Measurements from ENCODE around the gene KCNAB2. TPM values are rescaled to one million over a fixed set of nuclear protein-coding genes. Genes with fewer than 3 reads are reported as not detected.

The KCNAB2 gene
- total RNA-seq, 1 donor from 2014 or later, result 21.0 TPM

DNA sequence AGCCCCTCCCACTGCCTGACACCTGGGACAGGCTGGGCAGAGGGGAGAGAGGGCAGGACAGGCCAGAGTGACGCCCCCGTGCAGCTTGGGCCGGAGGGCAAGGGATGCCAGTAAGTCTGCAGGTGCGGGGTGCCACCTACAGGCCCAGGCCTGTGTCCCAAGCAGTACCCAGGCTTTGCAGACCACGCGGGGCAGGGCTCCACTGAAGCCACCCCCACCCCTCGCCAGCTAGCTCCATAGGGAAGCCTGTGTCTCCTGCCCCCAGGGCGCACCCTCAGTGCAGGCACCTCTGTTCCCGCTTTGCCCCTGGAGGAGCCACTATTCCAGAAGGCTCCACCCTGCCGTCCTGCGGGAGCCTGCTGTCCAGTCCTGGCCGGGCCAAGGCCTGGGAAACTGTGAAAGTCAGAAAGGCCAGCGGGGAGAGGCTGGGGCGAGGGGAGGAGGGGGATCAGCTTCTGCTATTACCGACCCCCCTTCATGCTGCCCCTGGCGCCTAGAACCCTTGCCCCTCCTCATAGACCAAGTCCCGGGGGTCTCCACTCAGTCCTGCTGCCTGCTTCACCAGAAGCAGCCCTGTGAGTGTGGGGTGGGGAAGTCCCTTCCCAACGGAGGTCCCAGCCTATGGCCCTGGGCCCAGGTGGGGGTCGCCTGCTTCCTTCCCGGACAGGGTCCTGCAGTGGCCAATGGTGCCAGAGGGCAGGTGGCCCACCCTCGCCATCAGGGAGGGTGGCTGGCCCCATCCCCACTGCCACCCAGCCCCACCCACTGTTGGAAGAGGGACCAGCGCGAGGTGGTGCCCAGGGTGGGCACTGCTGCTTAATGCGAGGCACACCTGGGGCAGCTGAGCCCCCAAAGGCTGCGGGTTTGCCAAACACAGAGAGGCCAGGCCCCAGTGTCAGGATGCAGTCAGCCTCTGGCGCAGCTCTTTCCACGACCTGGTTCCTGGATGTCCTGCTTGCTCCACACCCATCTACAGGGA lies 54.4 kb downstream of the KCNAB2 start:
- intact Hi-C loops (cut with DNase I), result no loop called here
- ATAC-seq, result peak; percentile 32

DNA sequence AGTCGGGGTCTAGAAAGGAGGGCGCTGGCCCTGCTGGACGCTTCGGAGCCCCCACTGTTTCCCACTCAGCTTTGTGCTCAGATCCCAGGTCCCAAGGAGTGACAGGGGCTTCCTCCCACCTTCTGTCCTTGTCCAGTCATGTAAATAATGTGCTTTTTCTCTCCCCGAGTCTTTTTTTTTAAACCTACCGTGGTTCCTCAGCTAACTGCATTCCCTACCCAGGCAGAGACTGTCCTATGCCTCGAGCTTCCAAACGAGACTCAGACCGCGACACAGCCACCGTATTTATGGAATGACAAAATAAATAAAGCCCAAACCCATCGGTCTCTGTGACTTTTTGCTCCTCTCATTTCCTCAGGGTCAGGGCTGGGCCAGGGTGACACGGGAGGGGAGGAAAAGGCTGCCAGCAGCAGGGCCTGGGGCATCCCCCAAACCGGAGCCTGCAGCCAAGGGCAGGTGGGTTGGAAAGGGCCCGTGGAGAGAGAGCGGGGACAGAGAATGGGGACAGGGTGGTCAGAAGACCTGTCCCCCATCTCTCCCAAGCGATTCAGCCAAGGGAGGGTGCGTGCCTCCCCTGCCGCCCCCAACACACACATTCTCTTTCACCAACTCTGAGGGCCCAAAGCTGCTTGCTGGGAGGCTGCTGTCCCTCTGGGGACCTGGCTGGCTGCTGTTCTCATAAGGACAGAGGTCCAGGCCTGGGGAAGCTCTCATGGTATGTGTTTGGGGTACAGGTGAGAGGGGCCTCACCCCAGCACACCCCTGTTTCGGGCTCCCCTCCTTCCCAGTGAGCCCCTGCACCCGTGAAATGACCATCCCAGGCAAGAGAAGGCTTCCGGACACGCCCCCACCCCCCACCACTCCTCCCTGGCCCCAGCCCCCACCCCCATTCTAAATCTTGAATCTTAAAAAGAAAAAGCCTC lies 55.4 kb downstream of the KCNAB2 start:
- no peak for ATAC-seq
- DNase-seq (ENCODE audit: missing footprints), result peak; percentile 51
- intact Hi-C loops (cut with DNase I), result no loop called here

More for the DNA sequence above, 54.4 kb downstream of the KCNAB2 start:
- peak; percentile 67 for DNase-seq (ENCODE audit: missing footprints)

DNA sequence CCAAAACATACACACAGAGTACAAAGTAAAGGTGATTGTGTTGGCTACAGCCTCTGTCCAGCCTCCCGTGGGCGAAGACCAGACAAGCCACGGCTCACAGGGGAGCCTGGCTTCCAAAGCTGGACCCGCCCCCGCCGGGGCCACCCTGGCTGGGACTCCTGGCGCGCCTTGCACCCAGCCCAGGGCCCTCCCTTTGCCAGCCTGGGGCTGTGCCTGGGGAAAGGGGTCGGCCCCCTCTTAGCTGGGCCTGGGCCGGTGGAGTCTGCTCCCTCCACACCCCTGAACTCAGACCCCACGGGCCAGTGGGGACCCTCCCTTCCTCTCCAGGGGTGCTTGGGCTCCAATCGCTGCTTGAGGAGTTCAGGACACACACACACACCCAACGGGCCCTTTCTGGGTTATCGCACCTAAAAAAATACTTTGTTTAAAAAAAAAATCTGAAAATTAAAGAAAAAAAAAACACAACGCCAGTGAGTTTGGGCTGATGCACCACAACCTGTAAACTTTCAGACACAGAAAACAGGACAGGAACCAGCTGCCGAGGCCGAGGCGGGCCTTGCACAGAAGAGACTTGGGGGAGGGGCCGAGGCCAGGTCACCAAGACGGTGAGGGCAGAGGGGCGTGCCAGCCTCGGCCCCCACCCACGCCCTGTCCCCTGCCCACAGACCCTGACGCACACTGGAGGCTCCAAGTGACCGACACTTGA lies 56.3 kb downstream of the KCNAB2 start:
- DNase-seq (ENCODE audit: missing footprints) (peak; percentile 37), ATAC-seq (no peak)
- intact Hi-C loops (cut with DNase I), result no loop called here

DNA sequence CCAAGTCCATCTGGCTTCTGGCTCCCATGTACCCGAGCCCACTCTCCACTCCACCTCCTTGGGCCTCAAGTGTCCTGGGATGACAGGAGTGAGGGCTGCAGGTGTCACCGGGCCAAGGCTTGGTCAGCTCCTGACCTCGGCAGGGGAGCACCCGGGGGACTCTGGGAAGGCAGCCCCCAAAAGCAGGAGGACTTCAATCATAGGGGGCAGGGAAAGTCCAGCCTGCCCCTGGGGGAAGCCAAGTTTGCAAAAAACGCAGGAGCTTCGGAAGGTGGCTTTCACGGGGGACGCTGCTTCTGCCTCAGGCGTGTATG lies 56.8 kb downstream of the KCNAB2 start:
- intact Hi-C loops (cut with DNase I), result no loop called here
- ATAC-seq (no peak), DNase-seq (ENCODE audit: missing footprints) (peak; percentile 26)

DNA sequence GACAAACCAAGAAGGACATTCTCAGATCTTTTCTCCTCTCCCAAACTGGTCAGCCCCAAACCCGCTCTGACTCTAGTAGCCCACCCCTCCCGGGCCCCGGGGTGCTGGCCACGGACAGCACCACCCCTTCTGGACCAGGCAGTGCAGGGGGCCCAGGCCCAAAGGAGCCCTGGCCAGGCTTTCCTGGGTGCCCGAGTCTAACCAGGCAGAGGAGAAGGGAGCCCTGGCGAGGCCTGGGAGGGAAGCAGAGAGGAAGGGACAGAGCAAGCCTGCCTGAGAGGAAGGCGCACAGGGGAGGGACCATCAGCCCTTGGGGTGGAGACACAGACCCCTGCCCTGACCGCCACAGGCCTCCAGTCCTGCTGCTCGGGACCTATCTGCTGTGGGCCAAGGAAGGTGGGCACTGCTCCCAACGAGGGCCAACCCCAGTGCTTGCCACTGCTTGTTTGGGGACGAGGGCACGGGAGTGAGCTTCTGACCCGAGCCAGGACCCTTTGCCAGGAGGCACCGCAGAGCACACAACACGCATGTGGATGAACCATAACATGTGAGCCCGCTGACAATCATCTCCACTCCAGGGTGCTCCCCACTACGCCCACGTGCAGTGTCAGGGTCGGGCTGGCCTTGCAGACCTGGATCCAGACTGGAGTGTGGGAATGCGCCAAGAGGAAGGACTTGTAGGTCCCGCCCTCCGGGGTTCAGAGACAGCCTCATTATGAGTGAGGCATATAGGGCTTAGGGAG lies 57.6 kb downstream of the KCNAB2 start:
- DNase-seq (ENCODE audit: missing footprints) (peak; percentile 63), ATAC-seq (no peak)
- intact Hi-C loops (cut with DNase I), result no loop called here

DNA sequence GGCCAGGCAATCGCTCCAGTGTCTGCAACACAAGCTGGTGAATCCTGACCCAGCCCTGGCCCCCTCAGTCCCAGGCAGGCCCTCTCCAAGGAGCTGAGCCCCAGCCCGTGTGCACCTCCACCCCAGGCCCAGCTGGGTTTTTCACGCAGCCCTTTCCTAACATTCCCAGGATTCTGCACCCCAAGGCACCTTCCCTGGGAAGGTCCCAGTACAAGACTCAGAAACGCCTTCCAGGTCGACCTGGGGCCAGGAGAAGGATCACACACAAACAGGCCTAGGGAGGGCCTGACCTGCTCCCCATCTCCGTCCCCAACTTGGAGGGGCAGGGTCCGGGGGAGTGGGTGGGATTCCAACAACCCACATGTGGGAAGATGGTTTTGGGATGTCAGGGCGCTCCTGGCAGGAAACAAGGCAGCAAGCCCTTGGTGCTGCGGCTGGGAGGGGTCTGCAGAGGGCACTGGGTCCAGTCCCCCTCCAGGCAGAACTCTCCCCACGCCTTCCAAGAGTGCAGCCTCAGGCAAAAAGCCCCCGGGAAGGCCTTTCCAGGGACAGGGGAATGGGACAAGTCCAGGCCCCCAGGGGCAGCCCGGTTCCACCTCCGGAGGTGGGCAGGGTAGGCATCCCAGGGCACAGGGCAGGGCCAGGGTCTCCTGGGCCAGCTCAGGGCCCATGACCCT lies 58.3 kb downstream of the KCNAB2 start:
- intact Hi-C loops (cut with DNase I), result no loop called here
- ATAC-seq (no peak), DNase-seq (ENCODE audit: missing footprints) (peak; percentile 27)

DNA sequence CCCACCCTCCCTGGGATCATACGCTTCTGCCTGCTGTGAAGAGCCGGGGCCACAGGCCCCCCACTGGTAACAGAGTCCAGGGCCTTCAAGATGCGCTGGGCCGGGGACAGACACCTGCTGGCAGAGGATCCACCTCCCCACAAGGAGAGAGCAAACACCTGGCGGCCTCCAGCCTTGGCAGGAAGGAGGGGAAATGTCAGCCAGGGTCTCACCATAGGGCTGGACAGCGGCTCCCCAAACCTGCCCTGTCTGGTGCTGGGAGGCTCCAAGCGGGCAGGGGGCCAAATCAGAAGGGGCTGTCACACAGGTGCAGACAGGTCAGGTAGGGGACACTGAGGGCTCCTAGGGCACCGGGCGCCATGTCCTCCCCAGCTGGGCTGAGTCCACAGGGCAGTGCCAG lies 58.9 kb downstream of the KCNAB2 start:
- intact Hi-C loops (cut with DNase I), result no loop called here
- DNase-seq (ENCODE audit: missing footprints), result peak; percentile 13
- no peak for ATAC-seq

DNA sequence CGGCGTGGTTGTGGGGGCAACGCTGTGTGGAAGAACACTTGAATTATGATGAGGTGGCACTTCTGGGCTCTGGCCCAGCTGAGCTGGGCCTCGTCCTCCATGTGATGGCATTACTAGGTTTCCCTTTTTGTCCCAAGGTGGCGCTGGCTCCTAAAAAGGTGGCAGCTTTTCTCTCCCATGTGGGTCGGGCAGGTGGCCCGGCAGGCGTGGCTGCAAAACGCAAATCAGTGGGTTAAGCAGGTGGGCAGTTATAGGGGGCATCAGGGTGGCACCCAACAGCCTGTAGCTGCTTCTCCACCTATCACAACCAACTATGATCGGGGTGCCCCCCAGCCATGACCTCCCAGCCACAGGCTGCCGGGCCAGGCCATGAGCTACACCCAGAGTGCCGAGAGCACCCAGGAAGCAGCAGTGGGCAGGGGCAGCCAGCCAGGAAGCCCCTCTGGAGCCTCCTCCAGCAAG lies 59.6 kb downstream of the KCNAB2 start:
- intact Hi-C loops (cut with DNase I), result no loop called here
- ATAC-seq, result no peak
- peak; percentile 11 for DNase-seq (ENCODE audit: missing footprints)

DNA sequence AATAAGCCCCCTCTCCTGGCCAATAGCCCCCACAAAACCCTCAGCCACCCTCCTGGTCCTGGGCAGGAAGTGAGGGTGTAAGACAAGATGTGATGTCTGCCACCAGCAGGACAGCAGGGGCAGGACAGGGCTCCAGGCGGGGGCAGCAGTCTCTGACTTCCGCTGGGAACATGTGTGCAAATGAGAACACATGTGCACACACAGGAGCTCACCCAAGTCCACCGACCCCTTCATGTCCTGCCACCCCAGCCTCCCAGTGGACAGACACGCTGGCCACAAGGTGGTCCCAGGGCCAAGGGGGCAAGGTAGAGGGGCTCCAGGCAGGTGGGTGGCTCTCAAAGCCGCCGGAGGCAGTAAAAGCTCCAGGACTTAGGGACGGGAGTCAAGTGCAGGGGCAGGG lies 60.1 kb downstream of the KCNAB2 start:
- ATAC-seq, result no peak
- intact Hi-C loops (cut with DNase I), result no loop called here
- peak; percentile 7 for DNase-seq (ENCODE audit: missing footprints)

DNA sequence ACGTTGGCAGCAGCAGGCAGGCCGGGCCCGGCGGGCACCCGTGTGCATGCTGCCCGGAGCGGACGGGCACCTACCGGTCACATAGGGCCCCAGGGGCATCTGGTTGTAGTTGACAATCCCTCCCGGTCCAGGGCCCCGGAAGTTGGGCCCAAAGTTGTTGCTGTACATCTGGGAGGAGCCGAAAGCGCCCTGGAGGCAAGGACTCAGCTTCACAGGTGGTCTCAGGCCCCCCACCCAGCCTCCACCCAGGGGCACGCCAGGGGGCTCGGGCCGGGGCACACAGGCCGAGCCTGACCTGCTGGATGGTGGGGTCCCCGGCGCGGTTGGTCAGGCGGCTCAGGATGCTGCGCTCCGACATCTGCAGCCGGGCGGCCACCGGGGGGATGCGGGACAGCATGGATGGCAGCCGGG lies 60.6 kb downstream of the KCNAB2 start:
- intact Hi-C loops (cut with DNase I), result no loop called here
- DNase-seq (ENCODE audit: missing footprints), result peak; percentile 48
- ATAC-seq, result no peak

DNA sequence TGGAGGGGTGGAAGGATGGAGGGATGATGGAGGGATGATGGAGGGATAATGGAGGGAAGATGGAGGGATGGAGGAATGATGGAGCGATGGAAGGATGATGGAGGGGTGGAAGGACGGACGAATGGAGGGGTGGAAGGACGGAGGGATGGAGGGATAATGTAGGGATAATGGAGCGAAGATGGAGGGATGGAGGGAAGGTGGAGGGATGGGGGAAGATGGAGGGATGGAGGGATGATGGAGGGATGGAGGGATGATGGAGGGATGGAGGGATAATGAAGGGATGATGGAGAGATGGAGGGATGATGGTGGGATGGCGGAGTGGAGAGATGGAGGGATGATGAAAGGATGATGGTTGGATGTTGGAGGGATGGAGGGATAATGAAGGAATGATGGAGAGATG lies 61.3 kb downstream of the KCNAB2 start:
- intact Hi-C loops (cut with DNase I), result no loop called here
- no peak for DNase-seq (ENCODE audit: missing footprints)

DNA sequence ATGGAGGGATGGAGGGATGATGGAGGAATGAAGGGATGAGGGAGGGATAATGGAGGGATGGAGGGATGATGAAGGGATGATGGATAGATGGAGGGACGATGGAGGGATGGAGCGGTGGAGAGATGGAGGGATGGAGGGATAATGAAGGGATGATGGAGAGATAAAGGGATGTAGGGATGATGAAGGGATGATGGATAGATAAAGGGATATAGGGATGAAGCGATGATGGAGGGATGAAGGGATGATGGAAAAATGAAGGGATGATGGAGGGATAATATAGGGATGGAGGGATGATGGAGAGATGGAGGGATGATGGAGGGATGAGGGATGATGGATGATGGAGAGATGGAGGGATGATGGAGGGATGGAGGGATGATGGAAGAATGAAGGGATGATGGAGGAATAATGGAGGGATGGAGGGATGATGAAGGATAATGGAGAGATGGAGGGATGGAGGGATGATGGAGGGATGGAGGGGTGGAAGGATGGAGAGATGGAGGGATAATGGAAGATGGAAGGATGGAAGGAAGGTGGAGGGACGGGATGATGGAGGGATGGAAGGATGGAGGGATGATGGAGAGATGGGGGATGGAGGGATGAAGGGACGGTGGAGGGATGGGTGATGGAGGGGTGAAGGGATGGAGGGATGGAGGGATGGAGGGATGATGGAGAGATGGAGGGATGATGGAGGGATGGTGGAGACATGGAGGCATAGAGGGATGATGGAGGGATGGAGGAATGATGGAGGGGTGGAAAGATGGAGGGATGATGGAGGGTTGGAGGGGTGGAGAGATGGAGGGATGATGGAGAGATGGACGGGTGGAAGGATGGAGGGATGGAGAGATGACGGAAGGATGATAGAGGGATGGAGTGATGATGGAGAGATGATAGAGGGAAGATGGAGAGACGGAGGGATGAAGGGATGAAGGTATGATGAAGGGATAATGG lies 62.0 kb downstream of the KCNAB2 start:
- intact Hi-C loops (cut with DNase I), result no loop called here
- ATAC-seq (no peak), DNase-seq (ENCODE audit: missing footprints) (no peak)

More for the DNA sequence above, 61.3 kb downstream of the KCNAB2 start:
- no peak for ATAC-seq

DNA sequence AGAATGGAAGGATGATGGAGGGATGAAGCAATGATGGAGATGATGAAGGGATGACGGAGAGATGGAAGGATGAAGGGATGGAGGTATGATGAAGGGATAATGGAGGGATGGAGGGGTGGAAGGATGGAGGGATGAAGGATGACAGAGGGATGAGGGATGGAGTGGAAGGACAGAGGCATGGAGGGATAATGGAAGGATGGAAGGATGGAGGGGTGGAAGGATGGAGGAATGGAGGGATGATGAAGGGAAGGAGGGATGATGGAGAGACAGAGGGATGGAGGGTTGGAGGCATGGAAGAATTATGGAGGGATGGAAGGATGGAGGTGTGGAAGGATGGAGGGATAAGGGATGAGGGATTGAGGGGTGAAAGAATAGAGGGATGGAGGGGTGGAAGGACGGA lies 62.8 kb downstream of the KCNAB2 start:
- no peak for ATAC-seq
- intact Hi-C loops (cut with DNase I), result no loop called here

DNA sequence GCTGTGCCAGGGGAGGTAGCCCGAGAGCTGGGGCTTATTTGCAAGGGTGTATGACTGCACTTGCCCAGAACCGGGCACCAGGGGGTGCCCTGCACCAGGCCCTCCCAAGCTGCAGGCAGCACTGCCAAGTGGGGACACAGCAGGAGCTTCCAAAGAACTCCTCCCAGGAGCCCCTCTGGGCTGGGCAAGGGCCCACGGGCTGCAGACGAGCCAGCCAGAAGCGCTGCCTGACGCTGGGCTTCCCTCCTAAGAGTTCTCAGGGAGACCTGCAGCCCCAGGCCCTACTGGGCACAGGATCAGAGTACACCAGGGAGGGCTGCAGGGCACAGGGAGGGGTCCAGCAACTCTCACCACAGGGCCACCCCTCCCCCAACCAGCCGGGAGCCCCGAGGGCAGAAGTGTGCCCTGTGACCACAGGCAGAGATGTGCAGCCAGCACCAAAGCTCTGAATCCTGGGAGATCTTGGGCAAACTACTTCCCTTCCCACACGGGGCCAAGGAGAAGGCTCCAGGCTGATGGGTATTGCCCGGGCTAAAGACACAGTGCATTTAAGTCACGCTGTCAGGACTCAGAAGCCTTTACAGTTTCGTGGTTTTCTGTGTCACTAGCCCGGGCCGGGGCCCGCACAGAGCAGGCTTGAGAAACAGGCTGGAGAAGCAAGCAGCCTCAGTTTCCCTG lies 63.4 kb downstream of the KCNAB2 start:
- intact Hi-C loops (cut with DNase I), result no loop called here
- no peak for ATAC-seq

More for the DNA sequence above, 62.8 kb downstream of the KCNAB2 start:
- DNase-seq (ENCODE audit: missing footprints), result no peak

DNA sequence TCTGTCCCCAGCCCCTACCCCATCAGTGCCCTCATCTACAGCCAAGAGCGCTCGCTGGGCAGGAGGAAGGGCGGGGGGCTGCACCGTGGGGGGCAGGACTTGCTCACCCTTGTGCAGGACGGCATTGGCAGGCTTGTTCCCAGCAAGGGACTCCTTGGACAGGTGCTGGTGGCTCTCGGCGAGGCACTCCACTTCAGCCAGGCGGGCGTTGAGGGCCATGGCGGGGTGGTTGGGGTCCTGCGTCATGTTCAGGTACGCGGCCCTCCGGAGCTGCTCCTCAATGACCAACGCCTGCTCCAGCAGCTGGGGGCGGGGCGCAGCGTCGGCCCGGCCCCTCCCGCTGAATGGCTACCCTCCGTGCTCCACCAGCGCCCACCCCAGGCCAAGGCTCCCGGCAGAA lies 64.0 kb downstream of the KCNAB2 start:
- ATAC-seq, result no peak
- DNase-seq (ENCODE audit: missing footprints), result peak; percentile 66
- intact Hi-C loops (cut with DNase I), result no loop called here

More for the DNA sequence above, 63.4 kb downstream of the KCNAB2 start:
- DNase-seq (ENCODE audit: missing footprints), result peak; percentile 65

DNA sequence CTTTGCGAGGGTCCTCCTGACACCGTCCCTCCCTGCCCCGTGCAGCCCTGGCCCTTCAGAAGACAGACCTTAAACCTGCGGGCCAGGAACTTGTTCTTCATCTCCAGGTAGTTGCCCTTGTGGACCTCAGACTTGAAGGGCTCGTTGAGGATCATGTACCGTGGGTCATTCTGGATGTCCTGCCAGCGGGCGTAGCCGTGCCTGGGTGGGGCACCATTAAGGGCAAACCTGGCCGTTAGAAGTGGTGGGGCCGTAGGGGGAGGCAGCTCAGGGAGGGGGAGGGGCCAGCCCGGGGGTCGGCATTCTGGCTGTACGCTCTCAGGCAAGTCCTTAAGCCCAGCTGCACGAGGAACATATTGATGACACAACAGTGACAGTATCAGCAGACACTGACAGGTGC lies 64.6 kb downstream of the KCNAB2 start:
- intact Hi-C loops (cut with DNase I), result no loop called here
- ATAC-seq, result no peak
- DNase-seq (ENCODE audit: missing footprints), result peak; percentile 27

Data from Right ventricle myocardium inferior (tissue), 1 donor.